NCI-H146 treated with DMSO at 0.1 percent for 48 hours (cell line): Measurements from ENCODE around the gene GNG13.
"Not testable (repeated sequence)": the region's sequence is repeated elsewhere in the genome, so short reads cannot be mapped to it uniquely, and the experiment has no call there.

Experiments used
- DNase-seq: peaks from one replicate; lab custom pipeline; 2025; ENCODE audit not compliant: unreplicated experiment; lab: John Stamatoyannopoulos, UW

GNG13 gene

GRCh38 chr16:764184-764750 is 36.3 kb downstream of the GNG13 start:
- DNase-seq = no peak

- no peak for DNase-seq
Observed at GRCh38 chr16:763369-764183, 37.0 kb downstream of the GNG13 start.

- DNase-seq = no peak
Observed at GRCh38 chr16:762595-763268, 37.8 kb downstream of the GNG13 start.

GRCh38 chr16:761625-762513 is 38.7 kb downstream of the GNG13 start:
- no peak for DNase-seq

- no peak for DNase-seq
Observed at GRCh38 chr16:760545-761343, 39.8 kb downstream of the GNG13 start, which contains the start of gene MSLN. MSLN (plus strand) TSS chr16:760734; CDS start chr16:762681, 1,947 bp downstream.

- DNase-seq = no peak
Observed at GRCh38 chr16:760065-760464, 40.5 kb downstream of the GNG13 start.

- no peak for DNase-seq
Observed at GRCh38 chr16:759110-759910, 41.2 kb downstream of the GNG13 start.

- DNase-seq = no peak
Observed at GRCh38 chr16:756428-756827, 44.1 kb downstream of the GNG13 start.

GRCh38 chr16:754656-755055 is 45.9 kb downstream of the GNG13 start:
- DNase-seq = no peak

- DNase-seq = not testable (repeated sequence)
Observed at GRCh38 chr16:754121-754607, 46.4 kb downstream of the GNG13 start.

GRCh38 chr16:752007-752312 is 48.6 kb downstream of the GNG13 start:
- no peak for DNase-seq

- no peak for DNase-seq
Observed at GRCh38 chr16:751152-752006, 49.2 kb downstream of the GNG13 start.

GRCh38 chr16:750485-750884 is 50.0 kb downstream of the GNG13 start:
- DNase-seq = no peak

- DNase-seq = no peak
Observed at GRCh38 chr16:749010-749409, 51.5 kb downstream of the GNG13 start.
